ENCODE results near the gene APOBEC3G. TPM values are rescaled to one million over a fixed set of nuclear protein-coding genes. Genes with fewer than 3 reads are reported as not detected.

Gene APOBEC3G
- total and polyA plus RNA-seq, 2 of the 13 experiments (the other 11 are each of a cell fraction or from before 2014, with no cell fraction given), result 3.2 to 4.1 TPM

- TF ChIP-seq MAX (IDR thresholded peaks at IDR 0.05), result no peak
- peak; percentile 41; the same call in 1 of the 2 replicates for TF ChIP-seq ZFP91 (CRISPR knock-in tag; IDR thresholded peaks at IDR 0.05; ENCODE audit: borderline replicate concordance)
- TF ChIP-seq ZBTB7A (CRISPR knock-in tag; IDR thresholded peaks at IDR 0.05), result no peak
- no peak for TF ChIP-seq ZBTB21 (CRISPR knock-in tag; IDR thresholded peaks at IDR 0.05)
- no peak for TF ChIP-seq HHEX (CRISPR knock-in tag; IDR thresholded peaks at IDR 0.05)
- TF ChIP-seq STAG1 (CRISPR knock-in tag; IDR thresholded peaks at IDR 0.05), result peak; percentile 88
- no peak for TF ChIP-seq ZNF121 (CRISPR knock-in tag; IDR thresholded peaks at IDR 0.05)
- TF ChIP-seq ZBTB7B (CRISPR knock-in tag; IDR thresholded peaks at IDR 0.05), result no peak
- TF ChIP-seq LCORL (IDR thresholded peaks at IDR 0.05), result no peak
- TF ChIP-seq LCORL (CRISPR knock-in tag; IDR thresholded peaks at IDR 0.05), result 0 out of 2 replicates have a peak, but pooled peaks have one; percentile 26
- TF ChIP-seq FOSL2 (CRISPR knock-in tag; IDR thresholded peaks at IDR 0.05), result no peak
- TF ChIP-seq TCF7L2 (IDR thresholded peaks at IDR 0.05; ENCODE audit: low read depth, low read length), result no peak
- TF ChIP-seq DBP (CRISPR knock-in tag; IDR thresholded peaks at IDR 0.05; ENCODE audit: not compliant biosample characterization), result no peak
- TF ChIP-seq KLF9 (CRISPR knock-in tag; IDR thresholded peaks at IDR 0.05; ENCODE audit: low read depth), result no peak
- no peak for TF ChIP-seq ZNF577 (CRISPR knock-in tag; IDR thresholded peaks at IDR 0.05; ENCODE audit: borderline replicate concordance, low read depth)
- peak; percentile 96 for TF ChIP-seq ZBTB42 (CRISPR knock-in tag; IDR thresholded peaks at IDR 0.05)
- TF ChIP-seq HDAC1 (CRISPR knock-in tag; IDR thresholded peaks at IDR 0.05), result 0 out of 2 replicates have a peak, but pooled peaks have one; percentile 24
- peak; percentile 41 for TF ChIP-seq XRCC5 (optimal IDR thresholded peaks at IDR 0.05; ENCODE audit: low read length)
- TF ChIP-seq SMYD3 (CRISPR knock-in tag; IDR thresholded peaks at IDR 0.05), result no peak
- no peak for TF ChIP-seq TP53 (CRISPR knock-in tag; conservative IDR thresholded peaks at IDR 0.05)
- peak; percentile 52 for TF ChIP-seq ZNF687 (CRISPR knock-in tag; IDR thresholded peaks at IDR 0.05)
- no peak for TF ChIP-seq ZNF749 (CRISPR knock-in tag; IDR thresholded peaks at IDR 0.05; ENCODE audit: borderline replicate concordance)
- TF ChIP-seq ZKSCAN5 (CRISPR knock-in tag; IDR thresholded peaks at IDR 0.05), result no peak
Observed at GRCh38 chr22:39135092-39135896, 58.2 kb downstream of the APOBEC3G start (continued).

Measured in HepG2 (cell line).